Measurements from ENCODE around the gene HMOX2.

HMOX2 gene

GRCh38 chr16:4537376-4538343 lies 61.5 kb downstream of the HMOX2 start:
- intact Hi-C loops (cut with DNase I) = no loop called here
- DNase-seq = peak in 39 of 42 donors; percentile 9 to 74 (median 47)

DNA sequence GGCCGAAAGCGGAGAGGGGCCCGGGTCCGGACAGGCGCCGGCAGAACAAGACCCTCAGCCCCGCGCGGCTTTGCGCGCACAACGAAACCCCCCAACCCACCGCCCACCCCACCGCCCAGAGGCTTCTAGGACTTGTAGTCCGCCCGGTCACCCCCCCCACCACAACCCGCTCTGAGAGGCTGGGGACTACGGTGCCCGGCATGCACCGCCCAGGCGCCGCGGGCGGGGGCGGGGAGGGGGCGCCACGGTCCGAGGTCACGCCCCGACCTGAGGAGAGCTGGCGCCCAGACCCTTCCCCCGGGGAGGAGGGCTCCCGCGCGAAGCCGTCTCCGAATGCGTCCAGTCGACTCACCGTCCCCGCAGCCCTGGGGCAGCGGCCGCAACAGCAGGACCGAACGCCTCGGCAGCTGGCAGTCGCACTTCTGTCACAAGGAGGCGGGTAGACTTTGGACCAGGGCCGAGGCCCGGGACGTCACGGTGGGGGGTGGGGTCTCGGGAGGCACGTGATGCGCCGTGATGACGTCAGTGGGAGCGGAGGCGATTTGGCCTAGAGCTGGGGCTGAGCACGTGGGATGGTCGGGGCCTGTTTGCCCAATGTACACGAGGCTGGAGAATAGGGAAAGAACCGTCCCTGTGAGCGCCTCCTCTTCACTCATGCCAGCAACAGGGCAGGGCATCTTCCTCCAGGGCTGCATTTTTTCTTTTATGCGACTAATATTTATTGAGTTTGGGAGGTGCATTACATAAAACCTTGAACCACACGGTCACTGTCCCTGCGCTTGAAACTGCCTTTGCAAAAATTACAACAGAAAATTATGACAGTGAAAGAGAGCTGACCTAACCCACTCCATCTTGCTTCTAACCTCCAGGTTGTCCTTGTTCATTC lies 62.4 kb downstream of the HMOX2 start, which contains the start of gene CDIP1:
CDIP1 (minus strand) TSS at position 424 of the 886 bp plus-strand sequence. CDS start 24,643 bp downstream, outside the sequence.
- intact Hi-C loops (cut with DNase I) = no loop called here
- peak; percentile 96 to 99 (median 98) for DNase-seq

DNA sequence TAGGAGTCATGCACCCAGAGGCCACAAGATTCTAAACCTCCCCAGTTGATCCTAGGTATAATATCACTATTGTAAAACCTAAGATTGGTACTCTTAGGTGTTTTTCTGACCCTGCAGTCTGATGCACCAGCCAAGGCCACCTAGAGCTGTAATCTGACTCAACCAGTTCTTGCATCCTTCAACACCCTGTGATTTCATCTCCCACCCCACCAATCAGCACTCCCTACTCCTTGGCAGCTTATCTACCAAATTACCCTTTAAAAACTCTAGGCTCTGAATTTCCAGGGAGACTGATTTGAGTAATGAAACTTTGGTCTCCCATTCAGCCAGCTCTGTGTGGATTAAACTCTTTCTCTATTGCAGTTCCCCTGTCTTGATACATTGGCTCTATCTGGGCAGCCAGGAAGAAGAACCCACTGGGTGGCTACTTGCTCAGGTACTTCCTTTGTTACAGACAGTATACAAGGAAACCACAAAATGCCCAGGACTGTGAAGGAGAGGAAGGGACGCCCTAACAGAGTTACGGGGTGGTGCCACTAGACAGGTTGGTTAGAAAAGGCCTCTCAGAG lies 63.6 kb downstream of the HMOX2 start:
- intact Hi-C loops (cut with DNase I) = loop anchor here (5.0 kb wide), 1 partner anchor 32 kb away; no protein-coding TSS in a partner anchor

GRCh38 chr16:4544473-4544872 lies 68.3 kb downstream of the HMOX2 start:
- intact Hi-C loops (cut with DNase I) = loop anchor here (5.0 kb wide), 1 partner anchor 37 kb away; no protein-coding TSS in a partner anchor
- no peak for DNase-seq

More for the DNA sequence above, 63.6 kb downstream of the HMOX2 start:
- no peak for DNase-seq

DNA sequence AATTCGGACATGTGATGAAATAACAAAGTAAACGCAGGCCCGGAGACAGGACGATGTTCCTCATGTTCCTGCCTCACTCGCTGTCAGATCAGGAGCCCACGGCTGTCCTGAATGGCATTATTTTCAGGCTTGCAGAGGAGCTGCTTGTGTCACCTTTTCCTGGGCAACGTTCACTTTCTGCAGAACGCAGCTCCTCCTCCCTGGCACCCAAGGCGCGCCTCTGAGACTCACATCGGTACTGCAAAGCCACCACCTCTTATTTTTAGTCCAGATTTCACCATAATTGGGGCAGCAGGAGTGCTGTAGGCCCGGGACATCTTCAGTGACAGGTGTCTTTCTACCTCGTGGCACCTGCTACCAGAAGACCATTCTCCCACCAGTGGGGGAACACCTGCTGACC lies 71.9 kb downstream of the HMOX2 start:
- DNase-seq = no peak
- intact Hi-C loops (cut with DNase I) = no loop called here

DNA sequence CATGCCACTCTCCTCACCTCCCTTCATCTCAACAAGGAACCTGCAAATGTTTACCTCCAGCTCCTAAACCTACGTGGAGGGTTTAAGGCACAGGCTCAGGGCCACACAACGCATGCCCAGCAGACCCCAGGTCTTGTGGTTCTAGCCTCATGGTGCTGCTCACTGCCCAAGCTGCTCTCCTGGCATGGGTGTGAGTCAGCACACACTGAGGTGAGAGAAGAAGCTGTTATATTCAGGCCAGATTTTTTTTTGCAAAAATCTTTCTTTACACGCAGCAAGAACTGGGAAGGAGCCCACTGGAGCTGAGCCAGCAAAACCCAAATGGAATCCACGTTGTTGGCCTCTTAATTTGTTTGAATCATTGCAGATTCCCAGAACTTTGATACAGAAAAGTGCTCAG lies 74.4 kb downstream of the HMOX2 start:
- no peak for DNase-seq
- intact Hi-C loops (cut with DNase I) = no loop called here

GRCh38 chr16:4552541-4552940 lies 76.3 kb downstream of the HMOX2 start:
- DNase-seq = no peak
- intact Hi-C loops (cut with DNase I) = no loop called here

DNA sequence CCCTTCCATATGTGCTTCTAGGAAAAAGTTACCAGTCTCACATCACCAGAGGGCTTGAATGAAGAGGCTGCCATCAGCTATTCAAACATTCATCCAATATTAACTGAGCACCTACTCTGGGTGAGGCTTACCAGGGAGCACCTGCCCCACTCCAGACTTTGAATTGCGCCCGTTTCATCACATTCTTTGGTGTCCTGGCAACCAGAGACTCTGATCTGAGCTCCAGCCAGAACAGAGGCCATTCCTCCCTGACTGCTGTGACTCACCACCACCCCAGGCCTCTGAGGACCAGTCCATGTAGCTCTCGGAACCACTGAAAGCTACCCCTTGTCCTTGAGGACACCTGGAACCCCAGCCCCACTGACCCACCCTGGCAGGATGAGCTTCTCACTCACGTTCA lies 79.9 kb downstream of the HMOX2 start, which contains the start of gene C16orf96:
C16orf96 (plus strand) TSS at position 229 of the 400 bp plus-strand sequence; CDS start at position 379, 150 bp downstream.
- no peak for DNase-seq
- intact Hi-C loops (cut with DNase I) = no loop called here

- DNase-seq = no peak
- intact Hi-C loops (cut with DNase I) = no loop called here
These were observed 80.4 kb downstream of the HMOX2 start for GRCh38 chr16:4556580-4556979.

DNA sequence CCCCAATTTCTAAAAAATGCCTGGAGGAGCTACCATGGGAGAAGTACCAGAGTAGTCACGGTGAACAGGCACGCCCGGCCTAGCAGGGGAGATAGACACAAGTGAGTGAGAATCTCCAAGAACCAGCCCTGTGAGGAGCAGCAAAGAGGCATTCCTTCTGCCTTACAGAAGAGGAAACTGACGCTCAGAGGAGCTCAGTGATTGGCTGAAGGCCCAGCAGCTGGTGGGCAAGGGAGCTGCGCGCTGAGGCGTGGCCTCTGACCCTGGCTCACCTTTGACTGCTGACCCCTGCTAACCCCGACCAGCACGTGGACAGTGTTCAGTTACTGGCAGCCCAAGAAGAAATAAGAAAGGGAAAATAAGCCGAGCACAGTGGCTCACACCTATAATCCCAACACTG lies 81.8 kb downstream of the HMOX2 start:
- intact Hi-C loops (cut with DNase I) = no loop called here
- DNase-seq = no peak

Measured in head of caudate nucleus (tissue), 42 donors.